Midbrain (tissue), 1 donor: Measurements from ENCODE around the gene PIK3C3.
"Not testable (repeated sequence)": the region's sequence is repeated elsewhere in the genome, so short reads cannot be mapped to it uniquely, and the experiment has no call there.

ENCODE experiments used
- DNase-seq: peaks from one replicate; lab custom pipeline; 2025; lab: John Stamatoyannopoulos, UW

Gene PIK3C3

DNA sequence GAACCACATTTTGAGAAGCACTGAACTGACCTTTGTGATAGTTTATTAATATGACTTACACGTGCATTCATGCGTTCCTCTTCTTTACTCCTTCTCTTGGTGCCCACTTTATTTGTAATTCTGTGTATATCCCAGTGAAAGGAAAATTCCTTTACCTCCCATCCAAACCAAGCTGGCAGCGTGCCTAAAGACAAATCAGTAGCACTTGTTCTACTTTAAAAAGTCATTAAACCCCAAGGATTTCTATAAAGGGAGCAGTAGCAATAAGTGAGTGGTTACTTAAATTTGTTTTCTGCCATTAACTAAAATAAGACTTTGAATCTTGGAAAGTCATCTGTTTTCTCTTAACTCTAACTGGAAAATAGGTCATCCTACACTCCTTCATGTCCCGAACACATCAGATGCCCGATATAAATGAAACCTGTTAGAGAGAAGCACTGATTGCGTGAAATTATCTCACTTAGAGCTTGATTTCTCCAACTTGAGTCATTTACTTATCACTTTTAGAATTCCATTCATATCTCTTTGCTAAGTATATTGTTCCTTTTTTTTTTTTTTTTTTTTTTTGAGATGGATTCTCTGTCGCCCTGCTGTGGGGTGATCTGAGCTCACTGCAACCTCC lies 10.7 kb downstream of the PIK3C3 start:
- peak; percentile 10 for DNase-seq

- DNase-seq = peak; percentile 4
Measured at GRCh38 chr18:41966943-41967342, 11.9 kb downstream of the PIK3C3 start.

- peak; percentile 20 for DNase-seq
Measured at GRCh38 chr18:41967680-41968079, 12.6 kb downstream of the PIK3C3 start.

- DNase-seq = no peak
Measured at GRCh38 chr18:41969881-41970280, 14.8 kb downstream of the PIK3C3 start.

- DNase-seq = no peak
Measured at GRCh38 chr18:41972067-41972925, 17.3 kb downstream of the PIK3C3 start.

- DNase-seq = no peak
Measured at GRCh38 chr18:41973983-41974382, 18.9 kb downstream of the PIK3C3 start.

- DNase-seq = no peak
Measured at GRCh38 chr18:41974796-41975201, 19.8 kb downstream of the PIK3C3 start.

DNA sequence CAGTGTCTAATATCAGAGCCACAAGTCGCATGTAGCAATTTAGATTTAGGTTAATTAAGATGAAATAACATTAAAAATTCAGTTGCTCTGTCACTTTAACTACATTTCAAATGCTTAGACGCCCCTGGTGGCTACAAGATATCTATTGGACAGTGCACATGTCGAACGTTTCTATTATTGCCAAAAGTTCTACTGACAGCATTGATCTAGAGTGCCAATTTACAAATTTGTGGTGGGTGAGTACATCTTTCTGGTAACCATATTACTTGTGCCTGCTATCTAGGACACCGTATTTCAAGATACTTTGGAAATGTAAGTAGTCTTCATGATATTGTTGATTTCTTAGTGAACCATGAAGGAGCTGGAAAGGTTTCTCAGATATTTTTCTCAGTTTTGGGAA lies 20.2 kb downstream of the PIK3C3 start:
- DNase-seq = no peak

DNA sequence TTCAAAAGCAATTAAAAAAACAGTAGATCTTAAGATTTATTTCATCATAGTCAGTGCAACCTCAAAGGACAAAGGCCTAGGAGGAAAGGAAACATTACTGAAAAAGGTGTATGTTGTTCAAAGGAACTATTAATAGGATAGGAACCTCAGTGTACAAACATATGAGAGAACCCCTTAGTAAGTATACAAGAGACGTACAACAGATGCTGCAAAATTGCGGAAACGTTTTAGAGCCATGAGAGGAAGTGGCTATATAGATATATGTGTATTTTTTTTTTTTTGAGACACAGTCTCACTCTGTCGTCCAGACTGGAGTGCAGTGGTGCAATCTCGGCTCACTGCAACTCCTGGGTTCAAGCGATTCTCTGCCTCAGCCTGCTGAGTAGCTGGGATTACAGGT lies 22.2 kb downstream of the PIK3C3 start:
- DNase-seq = no peak

GRCh38 chr18:41982942-41983660 lies 28.1 kb downstream of the PIK3C3 start:
- no peak for DNase-seq

DNA sequence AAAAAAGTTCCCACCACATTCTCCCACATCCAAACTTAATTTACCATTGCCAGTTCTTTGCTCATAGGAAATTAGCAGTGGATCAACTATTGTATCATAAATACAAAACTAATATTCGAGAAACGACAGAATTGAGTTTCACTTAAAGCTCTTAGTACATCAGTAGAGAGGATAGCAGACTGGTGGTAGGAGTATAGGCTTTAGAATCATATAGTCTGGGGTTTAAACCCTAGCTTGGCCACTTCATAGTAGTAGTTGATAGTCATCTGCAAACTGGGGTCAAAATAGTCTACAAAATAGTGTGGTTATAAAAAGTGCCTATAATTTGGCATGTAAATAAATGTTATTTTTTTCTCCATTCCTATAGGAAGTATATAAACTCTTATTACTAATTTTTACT lies 30.9 kb downstream of the PIK3C3 start:
- no peak for DNase-seq

- DNase-seq = no peak
Measured at GRCh38 chr18:41989508-41989907, 34.5 kb downstream of the PIK3C3 start.

DNA sequence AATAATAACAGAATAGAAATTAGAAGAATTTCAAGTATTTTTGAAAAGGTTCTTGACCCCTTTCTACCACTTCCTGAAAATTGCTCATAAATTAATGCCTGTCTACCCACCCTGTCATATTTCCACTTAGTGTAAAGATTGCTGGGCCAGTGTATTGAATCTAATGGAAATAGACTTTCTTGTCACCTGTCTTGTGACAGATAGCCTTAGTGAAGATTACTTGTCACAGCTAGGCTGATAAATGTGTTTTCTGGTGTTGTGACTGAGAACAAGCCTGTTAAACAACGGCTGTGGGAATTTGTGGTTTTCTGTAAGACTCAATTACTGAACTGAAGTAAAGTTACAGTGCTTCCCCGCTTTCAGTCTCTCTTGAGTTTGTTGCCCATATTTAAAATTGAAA lies 37.0 kb downstream of the PIK3C3 start:
- DNase-seq = no peak

GRCh38 chr18:41992703-41993102 lies 37.7 kb downstream of the PIK3C3 start:
- DNase-seq = no peak

DNA sequence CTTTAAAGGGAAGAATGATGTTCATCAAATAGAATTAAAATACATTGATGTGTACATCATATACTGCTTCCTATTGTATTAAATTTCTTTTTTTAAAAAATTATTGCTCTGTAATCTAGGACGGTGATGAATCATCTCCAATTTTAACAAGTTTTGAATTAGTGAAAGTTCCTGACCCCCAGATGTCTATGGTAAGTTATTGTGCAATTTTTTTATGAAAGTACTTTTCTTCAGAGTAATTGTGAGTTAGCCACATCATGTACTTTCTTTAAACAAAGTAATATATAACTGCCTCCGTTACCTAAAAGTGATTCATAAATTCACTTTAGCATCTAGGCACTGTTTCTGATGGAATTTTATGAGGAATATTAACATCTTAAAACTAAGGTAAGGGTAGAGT lies 38.1 kb downstream of the PIK3C3 start:
- DNase-seq = no peak

- no peak for DNase-seq
Measured at GRCh38 chr18:41996020-41996419, 41.0 kb downstream of the PIK3C3 start.

DNA sequence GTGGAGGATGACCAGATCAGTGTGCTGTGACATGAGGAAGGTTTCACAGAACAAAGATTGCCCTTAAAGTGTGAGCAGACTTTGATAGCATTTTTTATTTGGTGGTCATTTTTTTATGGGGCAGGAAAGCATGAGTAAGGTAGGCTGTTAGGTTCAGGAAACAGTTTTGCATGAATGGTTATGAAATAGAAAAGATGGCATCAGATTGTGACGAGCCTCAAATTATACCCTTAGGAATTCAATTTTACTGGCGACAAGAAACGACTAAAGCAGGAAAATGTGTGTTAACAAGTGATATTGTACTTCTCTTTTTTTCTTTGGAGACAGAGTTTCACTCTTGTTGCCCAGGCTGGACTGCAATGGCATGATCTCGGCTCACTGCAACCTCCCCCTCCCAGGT lies 44.7 kb downstream of the PIK3C3 start:
- DNase-seq = no peak

GRCh38 chr18:42001801-42002200 lies 46.8 kb downstream of the PIK3C3 start:
- DNase-seq = no peak

DNA sequence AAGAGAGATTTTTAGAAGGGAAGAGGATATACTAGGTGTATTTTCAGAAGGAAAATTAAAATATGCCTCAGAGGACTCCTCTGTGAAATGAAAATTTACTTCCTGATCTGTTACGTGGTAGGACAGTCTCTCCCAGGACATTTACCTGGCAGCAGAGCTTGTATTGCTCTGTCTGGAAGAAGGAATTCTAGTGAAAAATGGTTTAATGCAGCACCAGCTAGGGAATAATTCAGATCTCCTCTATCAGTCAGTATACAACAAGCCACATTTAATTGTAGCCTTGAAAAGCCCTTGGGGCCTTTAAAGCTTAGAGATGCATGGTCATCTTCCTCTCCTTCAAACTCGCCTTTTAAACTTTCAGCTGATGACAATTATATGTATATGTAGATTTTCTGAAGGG lies 49.6 kb downstream of the PIK3C3 start:
- no peak for DNase-seq

- no peak for DNase-seq
Measured at GRCh38 chr18:42005782-42006181, 50.7 kb downstream of the PIK3C3 start.

- not testable (repeated sequence) for DNase-seq
Measured at GRCh38 chr18:42009457-42009856, 54.4 kb downstream of the PIK3C3 start.

GRCh38 chr18:42011053-42011452 lies 56.0 kb downstream of the PIK3C3 start:
- no peak for DNase-seq

- no peak for DNase-seq
Measured at GRCh38 chr18:42018831-42019230, 63.8 kb downstream of the PIK3C3 start.
